ENCODE data around the gene NT5DC2. TPM values are rescaled to one million over a fixed set of nuclear protein-coding genes. Genes with fewer than 3 reads are reported as not detected.
"Not testable (repeated sequence)": the region's sequence is repeated elsewhere in the genome, so short reads cannot be mapped to it uniquely, and the experiment has no call there.

NT5DC2 gene
- total RNA-seq, 1 experiment from 2014 or later, result 130 TPM

DNA sequence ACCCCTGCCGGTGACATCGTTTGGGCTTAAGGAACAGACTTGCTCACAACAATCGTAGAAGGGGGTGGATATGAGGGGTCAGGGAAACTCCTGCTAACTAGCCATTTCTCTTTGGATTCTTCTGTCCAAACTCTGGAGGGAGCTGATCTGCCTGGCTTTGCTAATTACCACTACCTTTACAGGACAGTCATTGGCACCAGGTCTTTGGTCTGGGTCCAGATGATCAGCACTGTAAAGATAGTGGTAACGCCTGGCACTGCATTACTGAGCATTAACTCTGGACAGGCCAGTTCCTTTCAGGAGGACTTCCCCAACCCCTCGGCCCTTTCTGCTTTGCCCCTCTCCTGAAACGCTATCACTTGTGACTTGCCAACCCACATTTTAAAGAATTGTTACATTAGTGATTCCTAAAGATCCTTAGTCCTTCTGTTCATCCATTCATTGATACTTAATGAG, 3.5 kb upstream of the NT5DC2 start:
- DNase-seq (ENCODE audit: low read depth), result no peak

GRCh38 chr3:52536369-52537164, 2.9 kb upstream of the NT5DC2 start, which contains the start of gene UQCC5:
Gene UQCC5 (plus strand): TSS chr3:52536605. CDS start chr3:52536756, 151 bp downstream.
- peak; percentile 99 for DNase-seq (ENCODE audit: low read depth)

DNA sequence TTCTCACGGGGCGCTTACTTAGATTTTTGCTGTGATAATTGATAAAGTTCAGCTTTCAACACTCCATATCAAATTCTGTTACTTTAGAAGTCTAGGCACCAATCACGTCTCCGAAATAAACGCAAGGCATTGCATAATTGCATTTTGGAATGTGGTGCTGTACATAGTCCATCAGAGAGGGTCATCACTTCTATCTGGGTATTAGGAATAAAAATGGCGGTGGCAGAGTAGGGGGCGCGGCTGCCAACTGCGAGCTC, 2.4 kb upstream of the NT5DC2 start:
- DNase-seq (ENCODE audit: low read depth), result no peak

- DNase-seq (ENCODE audit: low read depth), result no peak
These were observed 1.9 kb upstream of the NT5DC2 start for GRCh38 chr3:52535411-52536111.

DNA sequence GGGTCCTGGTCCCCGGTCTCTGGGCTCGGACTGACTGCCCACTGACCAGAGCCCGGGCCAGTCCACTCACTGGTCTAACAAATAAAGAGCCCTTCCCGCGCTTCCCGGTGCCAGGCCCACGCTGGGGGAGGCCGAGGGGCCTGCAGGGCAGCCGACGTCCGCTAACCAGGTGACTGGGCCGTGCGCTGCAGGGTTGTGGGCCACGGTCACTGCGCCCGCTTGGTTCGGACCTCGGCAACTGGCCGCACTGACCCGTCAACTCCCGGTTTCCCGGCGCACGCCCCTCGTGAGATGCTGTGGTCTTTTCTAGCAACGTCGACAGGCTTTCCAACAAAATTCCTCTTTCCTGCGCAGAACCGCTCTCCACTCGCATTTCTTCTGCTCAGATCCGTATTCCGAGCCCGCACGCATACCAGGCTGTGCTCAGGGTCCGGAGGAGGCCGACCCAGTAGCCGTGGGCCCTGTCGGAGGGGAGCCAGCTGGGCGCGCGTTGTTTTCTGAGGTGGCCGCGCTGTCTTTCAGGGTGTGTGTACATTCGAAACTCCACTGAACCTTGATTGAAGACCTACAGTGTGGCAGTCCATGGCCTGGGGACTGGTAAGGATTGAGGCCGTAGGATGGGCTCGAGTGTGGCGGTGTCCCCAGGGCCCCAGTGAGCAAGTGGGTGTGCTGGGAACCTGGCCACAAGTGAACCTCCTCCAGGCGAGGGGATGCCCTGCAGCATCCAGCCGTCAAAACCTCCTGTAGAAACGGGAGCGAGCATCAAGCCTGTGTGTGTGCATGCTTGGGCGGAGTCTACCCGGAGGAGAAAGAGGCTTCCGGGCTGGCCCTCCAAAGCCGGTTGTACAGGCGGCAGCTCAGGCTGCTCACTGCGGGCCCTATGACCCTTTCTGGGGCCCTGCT, 875 bp upstream of the NT5DC2 start:
- DNase-seq (ENCODE audit: low read depth), result peak; percentile 63

DNA sequence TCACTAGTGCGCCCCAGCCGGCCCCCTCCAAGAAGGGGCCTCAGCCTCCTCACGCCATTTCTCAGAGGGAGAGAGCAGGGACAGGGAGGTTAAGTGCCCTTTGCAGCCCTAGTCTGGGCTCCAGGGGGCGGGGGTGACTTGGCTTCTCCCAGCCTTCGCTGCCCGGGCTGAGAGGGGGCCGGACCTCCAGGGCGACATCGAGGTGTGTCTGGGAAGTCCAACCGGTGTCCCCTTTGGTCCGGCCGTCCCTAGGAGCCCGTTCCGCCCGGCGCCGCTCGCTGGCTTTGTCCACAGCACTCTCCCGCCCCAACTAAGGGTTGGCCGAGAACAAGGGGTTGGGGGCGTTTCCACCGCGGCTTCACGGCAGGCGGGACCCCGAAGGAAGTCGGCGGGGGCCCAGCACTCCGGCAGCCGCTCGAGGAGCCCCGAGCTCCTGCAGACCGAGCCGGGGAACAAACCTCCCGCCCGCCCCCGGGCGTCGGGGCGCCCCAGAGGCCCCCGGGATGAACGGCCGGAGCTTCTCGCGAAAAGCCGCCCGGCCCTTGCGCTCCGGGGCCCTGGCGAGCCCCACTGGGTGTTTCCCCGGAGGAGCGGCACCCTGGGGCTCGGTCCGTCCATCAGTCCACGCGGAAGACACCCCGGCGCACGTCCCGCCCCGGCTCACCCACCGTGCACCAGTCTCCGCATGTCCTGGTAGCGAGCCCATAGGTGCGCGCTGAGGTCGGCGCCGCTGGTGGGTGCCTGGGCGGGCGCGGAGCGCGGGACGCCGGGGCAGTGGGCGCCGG, 627 bp downstream of the NT5DC2 start:
- no peak for DNase-seq (ENCODE audit: low read depth)

- peak; percentile 79 for DNase-seq (ENCODE audit: low read depth)
These were observed 1.2 kb downstream of the NT5DC2 start for GRCh38 chr3:52532517-52532837.

- DNase-seq (ENCODE audit: low read depth), result no peak
These were observed 1.7 kb downstream of the NT5DC2 start for GRCh38 chr3:52531860-52532516.

- no peak for DNase-seq (ENCODE audit: low read depth)
These were observed 2.5 kb downstream of the NT5DC2 start for GRCh38 chr3:52530918-52531826.

DNA sequence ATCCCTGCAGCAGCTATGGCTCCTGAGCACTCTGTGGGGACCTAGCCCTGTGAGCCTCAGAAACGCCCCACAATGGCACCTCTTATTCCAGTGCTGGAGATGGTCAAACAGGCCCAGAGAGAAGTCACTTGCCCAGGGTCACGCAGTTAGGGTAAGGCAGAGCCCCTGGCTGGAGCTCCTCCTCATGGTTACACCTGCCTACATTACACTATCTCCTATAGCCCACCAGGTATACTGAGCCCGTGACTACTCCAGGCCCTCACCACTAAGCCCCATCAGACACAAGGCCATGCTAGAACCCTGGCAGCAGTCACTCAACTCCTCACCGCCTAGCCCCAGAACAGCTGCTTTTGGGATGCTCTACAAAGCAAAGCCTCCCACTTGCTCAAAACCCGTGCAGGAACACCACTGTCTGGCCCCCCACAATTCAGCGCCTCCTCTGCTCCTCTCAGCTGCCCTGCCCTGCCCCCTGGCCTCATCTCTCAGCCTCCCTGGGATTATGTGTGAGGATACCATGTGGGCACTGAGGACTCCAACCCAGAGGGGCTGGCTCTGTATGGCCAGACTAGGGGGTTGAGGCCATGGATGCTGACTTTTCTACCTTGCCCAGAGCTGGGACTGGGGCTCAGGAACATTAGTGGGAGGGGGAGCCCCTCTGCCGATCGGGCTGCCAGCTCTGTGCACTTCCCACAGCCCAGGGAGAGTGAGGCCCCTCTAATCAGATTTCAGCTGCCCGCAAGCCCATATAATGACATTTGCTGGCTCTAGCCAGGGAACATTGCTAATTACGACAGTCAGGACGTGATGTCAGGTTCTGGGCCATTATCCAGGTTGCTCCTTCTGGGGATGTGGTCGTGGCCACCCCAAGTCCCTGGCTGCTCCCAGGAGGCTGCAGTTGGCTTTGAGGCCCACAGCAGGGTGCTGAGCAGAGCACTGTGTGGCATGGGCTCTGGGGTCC, 4.0 kb downstream of the NT5DC2 start:
- no peak for DNase-seq (ENCODE audit: low read depth)

DNA sequence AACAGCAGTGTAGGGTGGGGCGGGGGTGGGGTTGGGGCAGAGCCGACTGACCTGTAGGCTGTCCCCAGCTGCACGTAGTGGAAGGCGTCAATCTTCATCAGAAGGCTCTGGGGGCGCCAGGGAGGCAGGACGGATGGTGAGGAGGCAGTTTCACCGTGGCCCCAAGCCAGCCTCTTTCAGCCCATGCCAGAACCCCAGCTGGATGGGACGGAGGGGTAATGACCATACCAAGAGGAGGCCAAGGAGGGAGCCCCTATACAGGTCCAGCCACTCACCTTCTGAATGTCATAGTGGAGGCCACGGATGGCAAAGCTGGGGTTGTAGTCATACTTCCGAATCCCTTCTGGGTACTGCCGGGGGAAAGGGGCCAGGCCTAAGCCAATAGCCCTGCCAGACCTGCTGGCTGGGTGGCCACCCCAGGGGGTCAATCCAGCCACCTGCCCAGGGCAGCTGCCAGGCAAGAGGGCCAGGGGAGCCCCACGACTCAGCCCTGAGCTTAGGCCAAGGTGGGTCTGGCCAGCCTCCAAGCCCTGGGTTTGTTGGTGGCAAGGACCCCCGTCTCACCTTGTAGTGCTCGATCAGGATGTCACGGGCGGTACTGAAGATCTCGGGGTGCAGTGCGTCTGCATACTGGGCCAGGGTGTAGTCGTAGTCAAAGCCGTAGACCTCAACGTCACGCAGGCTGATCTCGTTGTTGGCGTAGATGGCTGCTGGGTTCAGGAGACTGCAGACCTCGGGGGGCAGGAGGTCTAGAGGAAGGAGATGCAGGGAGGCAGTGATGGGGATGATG, 4.9 kb downstream of the NT5DC2 start:
- no peak for DNase-seq (ENCODE audit: low read depth)

GRCh38 chr3:52527732-52528585, 5.7 kb downstream of the NT5DC2 start:
- DNase-seq (ENCODE audit: low read depth), result no peak

DNA sequence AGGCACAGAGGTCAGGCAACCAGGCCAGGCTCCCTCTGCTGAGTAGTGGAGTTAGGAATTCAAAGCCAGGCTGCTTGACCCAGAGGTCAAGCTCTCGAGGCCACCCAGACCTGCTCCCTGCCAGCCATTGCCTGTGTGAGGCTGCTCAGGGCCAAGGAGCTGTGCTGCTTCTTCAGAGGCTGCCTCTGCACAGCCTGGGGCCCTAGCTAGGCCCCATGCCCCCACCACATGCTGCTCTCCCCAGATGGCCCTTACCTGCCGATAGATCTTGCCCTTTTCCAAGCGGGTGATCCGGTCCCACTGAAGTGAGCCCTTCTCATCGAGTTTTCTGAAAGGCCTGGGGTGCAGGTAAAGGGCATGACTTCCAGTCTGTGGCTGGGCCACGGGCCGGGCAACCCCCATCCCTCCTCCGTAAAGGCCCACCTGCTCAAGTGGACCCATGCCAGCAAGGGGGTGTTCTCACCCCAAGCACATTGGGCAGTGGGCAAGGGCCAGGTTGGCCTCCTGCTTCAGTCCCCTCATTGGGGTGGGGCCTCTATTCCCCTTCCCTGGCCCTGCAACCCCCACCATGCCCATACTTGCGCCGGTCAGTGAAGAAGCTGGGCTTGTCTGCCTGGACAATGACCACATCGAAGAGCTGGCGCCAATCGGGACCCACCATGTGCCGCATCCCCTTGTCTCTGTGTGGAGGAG, 6.5 kb downstream of the NT5DC2 start:
- DNase-seq (ENCODE audit: low read depth), result no peak

GRCh38 chr3:52526671-52527038, 7.0 kb downstream of the NT5DC2 start:
- not testable (repeated sequence) for DNase-seq (ENCODE audit: low read depth)

- no peak for DNase-seq (ENCODE audit: low read depth)
These were observed 7.7 kb downstream of the NT5DC2 start for GRCh38 chr3:52525680-52526561.
